ENCODE measurements around the gene ITPK1. TPM values are rescaled to one million over a fixed set of nuclear protein-coding genes. Genes with fewer than 3 reads are reported as not detected.

ITPK1 gene
- total and polyA plus RNA-seq, 10 of the 15 experiments (the other 5 are each of a cell fraction or from before 2014, with no cell fraction given), result 1.3 to 73.2 (median 27.0) TPM

DNA sequence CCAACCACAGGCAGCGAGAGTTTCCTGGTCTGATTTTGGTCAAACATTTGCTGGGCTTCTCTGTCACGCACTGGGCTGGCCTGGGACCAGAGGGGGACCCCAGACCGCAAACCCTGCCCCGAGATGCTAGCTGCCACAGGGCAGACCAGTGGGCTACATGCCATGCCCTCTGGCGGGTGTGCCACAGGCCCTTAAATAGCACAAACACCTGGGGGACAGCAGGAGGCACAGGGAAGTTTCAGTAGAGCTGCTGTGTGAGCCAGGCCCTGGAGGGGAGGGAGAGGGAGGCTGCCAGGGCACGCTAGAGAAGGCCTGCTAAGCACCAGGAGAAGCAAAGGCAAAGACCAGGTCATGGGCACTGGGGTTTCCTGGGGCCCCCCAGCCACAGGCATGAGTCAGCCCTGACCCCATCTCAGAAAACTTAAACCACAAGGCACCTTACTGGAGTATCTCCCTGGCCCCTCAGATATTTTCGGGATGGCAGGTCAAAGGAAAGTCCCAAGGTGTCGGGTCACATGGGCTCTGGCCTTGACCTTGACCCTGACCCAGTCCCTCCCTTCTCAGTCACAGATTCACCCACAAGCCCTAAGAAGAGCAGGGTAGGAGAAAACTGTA is 29.2 kb downstream of the ITPK1 start (continued):
- TF ChIP-seq, protein P1, sequence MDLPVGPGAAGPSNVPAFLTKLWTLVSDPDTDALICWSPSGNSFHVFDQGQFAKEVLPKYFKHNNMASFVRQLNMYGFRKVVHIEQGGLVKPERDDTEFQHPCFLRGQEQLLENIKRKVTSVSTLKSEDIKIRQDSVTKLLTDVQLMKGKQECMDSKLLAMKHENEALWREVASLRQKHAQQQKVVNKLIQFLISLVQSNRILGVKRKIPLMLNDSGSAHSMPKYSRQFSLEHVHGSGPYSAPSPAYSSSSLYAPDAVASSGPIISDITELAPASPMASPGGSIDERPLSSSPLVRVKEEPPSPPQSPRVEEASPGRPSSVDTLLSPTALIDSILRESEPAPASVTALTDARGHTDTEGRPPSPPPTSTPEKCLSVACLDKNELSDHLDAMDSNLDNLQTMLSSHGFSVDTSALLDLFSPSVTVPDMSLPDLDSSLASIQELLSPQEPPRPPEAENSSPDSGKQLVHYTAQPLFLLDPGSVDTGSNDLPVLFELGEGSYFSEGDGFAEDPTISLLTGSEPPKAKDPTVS (IDR thresholded peaks at IDR 0.05; ENCODE audit: low read depth, low read length), result no peak
- TF ChIP-seq CBFB (IDR thresholded peaks at IDR 0.05; ENCODE audit: low read depth), result no peak
- TF ChIP-seq, protein P2, sequence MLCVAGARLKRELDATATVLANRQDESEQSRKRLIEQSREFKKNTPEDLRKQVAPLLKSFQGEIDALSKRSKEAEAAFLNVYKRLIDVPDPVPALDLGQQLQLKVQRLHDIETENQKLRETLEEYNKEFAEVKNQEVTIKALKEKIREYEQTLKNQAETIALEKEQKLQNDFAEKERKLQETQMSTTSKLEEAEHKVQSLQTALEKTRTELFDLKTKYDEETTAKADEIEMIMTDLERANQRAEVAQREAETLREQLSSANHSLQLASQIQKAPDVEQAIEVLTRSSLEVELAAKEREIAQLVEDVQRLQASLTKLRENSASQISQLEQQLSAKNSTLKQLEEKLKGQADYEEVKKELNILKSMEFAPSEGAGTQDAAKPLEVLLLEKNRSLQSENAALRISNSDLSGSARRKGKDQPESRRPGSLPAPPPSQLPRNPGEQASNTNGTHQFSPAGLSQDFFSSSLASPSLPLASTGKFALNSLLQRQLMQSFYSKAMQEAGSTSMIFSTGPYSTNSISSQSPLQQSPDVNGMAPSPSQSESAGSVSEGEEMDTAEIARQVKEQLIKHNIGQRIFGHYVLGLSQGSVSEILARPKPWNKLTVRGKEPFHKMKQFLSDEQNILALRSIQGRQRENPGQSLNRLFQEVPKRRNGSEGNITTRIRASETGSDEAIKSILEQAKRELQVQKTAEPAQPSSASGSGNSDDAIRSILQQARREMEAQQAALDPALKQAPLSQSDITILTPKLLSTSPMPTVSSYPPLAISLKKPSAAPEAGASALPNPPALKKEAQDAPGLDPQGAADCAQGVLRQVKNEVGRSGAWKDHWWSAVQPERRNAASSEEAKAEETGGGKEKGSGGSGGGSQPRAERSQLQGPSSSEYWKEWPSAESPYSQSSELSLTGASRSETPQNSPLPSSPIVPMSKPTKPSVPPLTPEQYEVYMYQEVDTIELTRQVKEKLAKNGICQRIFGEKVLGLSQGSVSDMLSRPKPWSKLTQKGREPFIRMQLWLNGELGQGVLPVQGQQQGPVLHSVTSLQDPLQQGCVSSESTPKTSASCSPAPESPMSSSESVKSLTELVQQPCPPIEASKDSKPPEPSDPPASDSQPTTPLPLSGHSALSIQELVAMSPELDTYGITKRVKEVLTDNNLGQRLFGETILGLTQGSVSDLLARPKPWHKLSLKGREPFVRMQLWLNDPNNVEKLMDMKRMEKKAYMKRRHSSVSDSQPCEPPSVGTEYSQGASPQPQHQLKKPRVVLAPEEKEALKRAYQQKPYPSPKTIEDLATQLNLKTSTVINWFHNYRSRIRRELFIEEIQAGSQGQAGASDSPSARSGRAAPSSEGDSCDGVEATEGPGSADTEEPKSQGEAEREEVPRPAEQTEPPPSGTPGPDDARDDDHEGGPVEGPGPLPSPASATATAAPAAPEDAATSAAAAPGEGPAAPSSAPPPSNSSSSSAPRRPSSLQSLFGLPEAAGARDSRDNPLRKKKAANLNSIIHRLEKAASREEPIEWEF (IDR thresholded peaks at IDR 0.05; ENCODE audit: insufficient replicate concordance, low read depth, low read length), result no peak
- TF ChIP-seq EED (IDR thresholded peaks at IDR 0.05; ENCODE audit: low read depth), result peak; percentile 81
- peak; percentile 53; the same call in 1 of the 2 replicates for TF ChIP-seq DPF2 (IDR thresholded peaks at IDR 0.05)
- TF ChIP-seq IKZF2 (IDR thresholded peaks at IDR 0.05), result peak; percentile 45 to 53; a peak in 3 of 4 replicates
- TF ChIP-seq NBN (IDR thresholded peaks at IDR 0.05), result no peak
- TF ChIP-seq, protein P3, sequence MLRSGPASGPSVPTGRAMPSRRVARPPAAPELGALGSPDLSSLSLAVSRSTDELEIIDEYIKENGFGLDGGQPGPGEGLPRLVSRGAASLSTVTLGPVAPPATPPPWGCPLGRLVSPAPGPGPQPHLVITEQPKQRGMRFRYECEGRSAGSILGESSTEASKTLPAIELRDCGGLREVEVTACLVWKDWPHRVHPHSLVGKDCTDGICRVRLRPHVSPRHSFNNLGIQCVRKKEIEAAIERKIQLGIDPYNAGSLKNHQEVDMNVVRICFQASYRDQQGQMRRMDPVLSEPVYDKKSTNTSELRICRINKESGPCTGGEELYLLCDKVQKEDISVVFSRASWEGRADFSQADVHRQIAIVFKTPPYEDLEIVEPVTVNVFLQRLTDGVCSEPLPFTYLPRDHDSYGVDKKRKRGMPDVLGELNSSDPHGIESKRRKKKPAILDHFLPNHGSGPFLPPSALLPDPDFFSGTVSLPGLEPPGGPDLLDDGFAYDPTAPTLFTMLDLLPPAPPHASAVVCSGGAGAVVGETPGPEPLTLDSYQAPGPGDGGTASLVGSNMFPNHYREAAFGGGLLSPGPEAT (IDR thresholded peaks at IDR 0.05; ENCODE audit: low read depth), result 0 out of 2 replicates have a peak, but pooled peaks have one; percentile 33
- no peak for TF ChIP-seq PAX5 (IDR thresholded peaks at IDR 0.05; ENCODE audit: borderline replicate concordance, low read depth, low read length)
- peak; percentile 45 for TF ChIP-seq NR2C1 (IDR thresholded peaks at IDR 0.05)
- TF ChIP-seq, protein P4, sequence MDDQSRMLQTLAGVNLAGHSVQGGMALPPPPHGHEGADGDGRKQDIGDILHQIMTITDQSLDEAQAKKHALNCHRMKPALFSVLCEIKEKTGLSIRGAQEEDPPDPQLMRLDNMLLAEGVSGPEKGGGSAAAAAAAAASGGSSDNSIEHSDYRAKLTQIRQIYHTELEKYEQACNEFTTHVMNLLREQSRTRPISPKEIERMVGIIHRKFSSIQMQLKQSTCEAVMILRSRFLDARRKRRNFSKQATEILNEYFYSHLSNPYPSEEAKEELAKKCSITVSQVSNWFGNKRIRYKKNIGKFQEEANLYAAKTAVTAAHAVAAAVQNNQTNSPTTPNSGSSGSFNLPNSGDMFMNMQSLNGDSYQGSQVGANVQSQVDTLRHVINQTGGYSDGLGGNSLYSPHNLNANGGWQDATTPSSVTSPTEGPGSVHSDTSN (IDR thresholded peaks at IDR 0.05; ENCODE audit: insufficient replicate concordance, low read depth, low read length), result no peak
- TF ChIP-seq TAF1 (IDR thresholded peaks at IDR 0.05; ENCODE audit: borderline replicate concordance, low read depth, low read length), result no peak
- TF ChIP-seq ZNF207 (IDR thresholded peaks at IDR 0.05; ENCODE audit: borderline replicate concordance), result no peak
- no peak for TF ChIP-seq SUZ12 (IDR thresholded peaks at IDR 0.05; ENCODE audit: unreplicated experiment)
- no peak for TF ChIP-seq EZH2 (IDR thresholded peaks at IDR 0.05; ENCODE audit: borderline replicate concordance, control insufficient read depth, low read depth, low read length)
- no peak for TF ChIP-seq ATF7 (IDR thresholded peaks at IDR 0.05; ENCODE audit: low read depth)
- TF ChIP-seq GATAD2B (conservative IDR thresholded peaks at IDR 0.05; ENCODE audit: low read depth), result peak; percentile 67; the same call in 1 of the 2 replicates

Data from GM12878 (cell line).